Liver (tissue), 9 donors: ENCODE results near the gene SCART1. TPM values are rescaled to one million over a fixed set of nuclear protein-coding genes. Genes with fewer than 3 reads are reported as not detected.

Source experiments
- DNase-seq: peaks from one replicate; pipeline ENCODE4 v3.0.0-alpha.2; 2017; ENCODE audit warnings: low spot score
- H3K27ac ChIP-seq, 2 donors: one replicate each; pipeline ENCODE4 v1.7.0; 2013; ENCODE audit warnings: inconsistent platforms in 2 of 2, low read length in 2 of 2, control low read depth in 1 of 2, low read depth in 1 of 2, mild to moderate bottlenecking in 1 of 2
- H3K27me3 ChIP-seq, 4 donors: one replicate each; pipeline versions ENCODE4 v1.6.1 to v1.7.0; 2013; ENCODE audit warnings: low read length in 3 of 4, inconsistent platforms in 1 of 4, mild to moderate bottlenecking in 1 of 4, moderate library complexity in 1 of 4; ENCODE audit not compliant: control insufficient read depth in 4 of 4, insufficient read depth in 4 of 4
- H3K36me3 ChIP-seq, 4 donors: one replicate each; pipeline versions ENCODE4 v1.6.1 to v1.7.0; 2013; ENCODE audit warnings: low read length in 3 of 4, mild to moderate bottlenecking in 3 of 4, low read depth in 1 of 4, moderate library complexity in 1 of 4; ENCODE audit not compliant: control insufficient read depth in 4 of 4, insufficient read depth in 3 of 4
- H3K4me1 ChIP-seq, 4 donors: one replicate each; pipeline versions ENCODE4 v1.6.1 to v1.7.0; 2013; ENCODE audit warnings: low read length in 3 of 4, mild to moderate bottlenecking in 3 of 4, moderate library complexity in 1 of 4; ENCODE audit not compliant: control insufficient read depth in 4 of 4, insufficient read depth in 4 of 4
- H3K4me3 ChIP-seq, 3 donors: one replicate each; pipeline versions ENCODE4 v1.6.1 to v1.7.0; 2013; ENCODE audit warnings: low read length in 3 of 3, control low read depth in 1 of 3, low read depth in 1 of 3, mild to moderate bottlenecking in 1 of 3
- H3K9ac ChIP-seq, 2 donors: one replicate each; pipeline ENCODE4 v1.7.0; 2013; ENCODE audit warnings: low read length in 2 of 2, mild to moderate bottlenecking in 2 of 2, moderate library complexity in 2 of 2, control low read depth in 1 of 2, low read depth in 1 of 2
- H3K9me3 ChIP-seq, 4 donors: one replicate each; pipeline versions ENCODE4 v1.6.1 to v1.7.0; 2013; ENCODE audit warnings: low read length in 3 of 4; ENCODE audit not compliant: control insufficient read depth in 4 of 4
- ATF3 ChIP-seq: IDR thresholded peaks from 2 replicates; pipeline ENCODE4 v1.6.1; 2016; ENCODE audit warnings: antibody characterized with exemption
- EGR1 ChIP-seq, 2 donors: IDR thresholded peaks; 2 replicates each; pipeline ENCODE4 v1.6.1; 2016 to 2018; ENCODE audit warnings: antibody characterized with exemption in 2 of 2, low read depth in 2 of 2
- FOXA1 ChIP-seq: IDR thresholded peaks from 2 replicates; pipeline ENCODE4 v1.6.1; 2016; ENCODE audit warnings: antibody characterized with exemption
- FOXA2 ChIP-seq: IDR thresholded peaks from 2 replicates; pipeline ENCODE4 v1.6.1; 2016; ENCODE audit warnings: antibody characterized with exemption
- GABPA ChIP-seq, 2 donors: IDR thresholded peaks in 1 of 2; conservative IDR thresholded peaks in 1 of 2; 2 replicates each; pipeline ENCODE4 v1.6.1; 2016; ENCODE audit warnings: antibody characterized with exemption in 2 of 2, mild to moderate bottlenecking in 1 of 2, moderate library complexity in 1 of 2
- HNF4A ChIP-seq, 2 donors: conservative IDR thresholded peaks; 2 replicates each; pipeline ENCODE4 v1.6.1; 2016; ENCODE audit warnings: antibody characterized with exemption in 2 of 2, mild to moderate bottlenecking in 2 of 2
- HNF4G ChIP-seq: IDR thresholded peaks from 2 replicates; pipeline ENCODE4 v1.6.1; 2016; ENCODE audit warnings: antibody characterized with exemption
- JUND ChIP-seq, 2 donors: IDR thresholded peaks; 2 replicates each; pipeline ENCODE4 v1.6.1; 2016; ENCODE audit warnings: antibody characterized with exemption in 2 of 2
- NR2F2 ChIP-seq: IDR thresholded peaks from 2 replicates; pipeline ENCODE4 v1.6.1; 2016; ENCODE audit warnings: antibody characterized with exemption
- RAD21 ChIP-seq, 2 donors: IDR thresholded peaks; 2 replicates each; pipeline ENCODE4 v1.6.1; 2016; ENCODE audit warnings: antibody characterized with exemption in 2 of 2, mild to moderate bottlenecking in 2 of 2
- REST ChIP-seq: IDR thresholded peaks from 2 replicates; pipeline ENCODE4 v1.6.1; 2016; ENCODE audit warnings: antibody characterized with exemption, mild to moderate bottlenecking
- RXRA ChIP-seq, 2 donors: IDR thresholded peaks; 2 replicates each; pipeline ENCODE4 v1.6.1; 2017 to 2018; ENCODE audit warnings: antibody characterized with exemption in 2 of 2, mild to moderate bottlenecking in 1 of 2
- SP1 ChIP-seq: IDR thresholded peaks from 2 replicates; pipeline ENCODE4 v1.6.1; 2018; ENCODE audit warnings: antibody characterized with exemption, mild to moderate bottlenecking
- TAF1 ChIP-seq: conservative IDR thresholded peaks from 2 replicates; pipeline ENCODE4 v1.6.1; 2016; ENCODE audit warnings: antibody characterized with exemption, mild to moderate bottlenecking
- YY1 ChIP-seq: IDR thresholded peaks from 2 replicates; pipeline ENCODE4 v1.6.1; 2016; ENCODE audit warnings: antibody characterized with exemption, mild to moderate bottlenecking
- ZBTB33 ChIP-seq: IDR thresholded peaks from 2 replicates; pipeline ENCODE4 v1.6.1; 2016; ENCODE audit warnings: antibody characterized with exemption
- WGBS: extraction: QIAGEN DNeasy Blood & Tissue Kit; methylation state at CpG from one replicate; pipeline ENCODE4 v1.1.7; 2013; 5-methylcytosine and 5-hydroxymethylcytosine counted together
- polyA plus RNA-seq, 2 donors: library from polyadenylated mRNA; stranded (reverse) in 1 of 2; unstranded in 1 of 2; fragments of 200-250 nt in 1 of 2; fragments of >200 nt in 1 of 2; fragmentation: Nextera tagmentation in 1 of 2; extraction: Ambion mirVana in 1 of 2; gene quantifications; one replicate each; pipeline versions ENCODE4 v1.2.1 to v1.2.3, GENCODE V29; 2013 to 2015
- total RNA-seq, 2 donors: library from RNA; depleted of rRNA; stranded (reverse); fragments of >200 nt; gene quantifications; one replicate each; pipeline ENCODE4 v1.2.3, GENCODE V29; 2014
- TF ChIP-seq, protein P1 (sequence below): IDR thresholded peaks from 2 replicates; pipeline ENCODE4 v1.6.1; 2016; ENCODE audit warnings: antibody characterized with exemption
- TF ChIP-seq, protein P2 (sequence below): fragments of 150-350 bp; IDR thresholded peaks from 2 replicates; pipeline ENCODE4 v1.5.1; 2017; ENCODE audit warnings: improper control_type of control experiment, low read depth, low read length; ENCODE audit not compliant: missing input control
- donor health status: healthy.
- donor health status: healthy.
- donor health status: healthy.
- donor health status: healthy.
- donor health status: healthy.

SCART1 gene
- total and polyA plus RNA-seq, 4 donors, result 0.32 to 1.1 (median 0.68) TPM

- WGBS, result 81% methylated on average over 5 of the region's 5 CpGs
- no peak overlapping the region for H3K27ac ChIP-seq
- H3K9me3 ChIP-seq, result no peaks in the 10 kb centered on the region
- TF ChIP-seq HNF4A (conservative IDR thresholded peaks at IDR 0.05), result no peak
- no peak for TF ChIP-seq JUND (IDR thresholded peaks at IDR 0.05)
- no peak for TF ChIP-seq YY1
- TF ChIP-seq ATF3, result no peak
- no peak for TF ChIP-seq SP1
- TF ChIP-seq NR2F2, result no peak
- no peak for TF ChIP-seq RAD21 (IDR thresholded peaks at IDR 0.05)
- no peak for TF ChIP-seq GABPA (IDR thresholded peaks at IDR 0.05 in 1 of 2, conservative IDR thresholded peaks at IDR 0.05 in 1 of 2)
- TF ChIP-seq, protein P1, sequence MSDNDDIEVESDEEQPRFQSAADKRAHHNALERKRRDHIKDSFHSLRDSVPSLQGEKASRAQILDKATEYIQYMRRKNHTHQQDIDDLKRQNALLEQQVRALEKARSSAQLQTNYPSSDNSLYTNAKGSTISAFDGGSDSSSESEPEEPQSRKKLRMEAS, result no peak
- H3K4me1 ChIP-seq, result no peaks in the 10 kb centered on the region
- no peaks in the 10 kb centered on the region for H3K27me3 ChIP-seq
- no peaks in the 10 kb centered on the region for H3K36me3 ChIP-seq
- DNase-seq, result no peak
- no peak overlapping the region for H3K4me3 ChIP-seq
- H3K9ac ChIP-seq, result no peak overlapping the region
Measured at GRCh38 chr10:133455196-133455595, 1.5 kb downstream of the SCART1 start.

GRCh38 chr10:133455611-133456031 lies 1.9 kb downstream of the SCART1 start:
- H3K4me1 ChIP-seq, result no peaks in the 10 kb centered on the region
- no peak overlapping the region for H3K4me3 ChIP-seq
- TF ChIP-seq, protein P2, sequence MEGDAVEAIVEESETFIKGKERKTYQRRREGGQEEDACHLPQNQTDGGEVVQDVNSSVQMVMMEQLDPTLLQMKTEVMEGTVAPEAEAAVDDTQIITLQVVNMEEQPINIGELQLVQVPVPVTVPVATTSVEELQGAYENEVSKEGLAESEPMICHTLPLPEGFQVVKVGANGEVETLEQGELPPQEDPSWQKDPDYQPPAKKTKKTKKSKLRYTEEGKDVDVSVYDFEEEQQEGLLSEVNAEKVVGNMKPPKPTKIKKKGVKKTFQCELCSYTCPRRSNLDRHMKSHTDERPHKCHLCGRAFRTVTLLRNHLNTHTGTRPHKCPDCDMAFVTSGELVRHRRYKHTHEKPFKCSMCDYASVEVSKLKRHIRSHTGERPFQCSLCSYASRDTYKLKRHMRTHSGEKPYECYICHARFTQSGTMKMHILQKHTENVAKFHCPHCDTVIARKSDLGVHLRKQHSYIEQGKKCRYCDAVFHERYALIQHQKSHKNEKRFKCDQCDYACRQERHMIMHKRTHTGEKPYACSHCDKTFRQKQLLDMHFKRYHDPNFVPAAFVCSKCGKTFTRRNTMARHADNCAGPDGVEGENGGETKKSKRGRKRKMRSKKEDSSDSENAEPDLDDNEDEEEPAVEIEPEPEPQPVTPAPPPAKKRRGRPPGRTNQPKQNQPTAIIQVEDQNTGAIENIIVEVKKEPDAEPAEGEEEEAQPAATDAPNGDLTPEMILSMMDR, result no peak
- TF ChIP-seq HNF4G, result no peak
- no peak for TF ChIP-seq ATF3
- TF ChIP-seq RXRA (IDR thresholded peaks at IDR 0.05), result no peak
- TF ChIP-seq HNF4A (conservative IDR thresholded peaks at IDR 0.05), result no peak
- no peak for TF ChIP-seq ZBTB33
- no peak for TF ChIP-seq JUND (IDR thresholded peaks at IDR 0.05)
- no peak for TF ChIP-seq TAF1
- no peak for TF ChIP-seq RAD21 (IDR thresholded peaks at IDR 0.05)
- TF ChIP-seq SP1, result no peak
- TF ChIP-seq EGR1 (IDR thresholded peaks at IDR 0.05; ENCODE audit: low read depth in 2 of 2), result no peak
- TF ChIP-seq, protein P1, result no peak
- TF ChIP-seq YY1, result no peak
- TF ChIP-seq GABPA (IDR thresholded peaks at IDR 0.05 in 1 of 2, conservative IDR thresholded peaks at IDR 0.05 in 1 of 2), result no peak
- no peak for TF ChIP-seq NR2F2
- no peak for TF ChIP-seq FOXA1
- TF ChIP-seq REST, result no peak
- TF ChIP-seq FOXA2, result no peak
- no peaks in the 10 kb centered on the region for H3K36me3 ChIP-seq
- H3K27ac ChIP-seq, result no peak overlapping the region
- no peak overlapping the region for H3K9ac ChIP-seq
- no peaks in the 10 kb centered on the region for H3K9me3 ChIP-seq
- H3K27me3 ChIP-seq, result no peaks in the 10 kb centered on the region
- 88% methylated on average over 7 of the region's 7 CpGs for WGBS
- DNase-seq, result no peak
